ENCODE measurements around the gene LRP8. TPM values are rescaled to one million over a fixed set of nuclear protein-coding genes. Genes with fewer than 3 reads are reported as not detected.

LRP8 gene
- polyA plus RNA-seq, 1 donor (not counting 4 experiments of a cell fraction or from before 2014, with no cell fraction given) = 31.0 TPM

- H2AFZ ChIP-seq (ENCODE audit: control insufficient read depth, low read length) = no peak overlapping the region
- no peaks in the 10 kb centered on the region for H3K27me3 ChIP-seq (ENCODE audit: control insufficient read depth, extremely low read depth, insufficient read depth, low read length)
- no peak for DNase-seq (ENCODE audit: low read depth, low spot score)
- no peaks in the 10 kb centered on the region for H4K20me1 ChIP-seq (ENCODE audit: control insufficient read depth, extremely low read depth, insufficient read depth, low read length)
- peaks cover 29 to 56% of the 10 kb centered on the region in 2 experiments for H3K36me3 ChIP-seq (ENCODE audit: control insufficient read depth in 2 of 2, extremely low read depth in 1 of 2, insufficient read depth in 2 of 2, low read length in 2 of 2)
- H3K4me2 ChIP-seq (ENCODE audit: control insufficient read depth, extremely low read depth, insufficient read depth, low read depth, low read length) = no peak overlapping the region
- no peak overlapping the region for H3K27ac ChIP-seq (ENCODE audit: control insufficient read depth, insufficient read depth, low read length)
- FAIRE-seq = no peak
- no peaks in the 10 kb centered on the region for H3K4me1 ChIP-seq (ENCODE audit: control insufficient read depth, extremely low read depth, insufficient read depth, low read length)
- H3K4me3 ChIP-seq (ENCODE audit: control insufficient read depth in 2 of 3, extremely low read depth in 1 of 3, insufficient read depth in 2 of 3, low read depth in 1 of 3, low read length in 3 of 3) = no peak overlapping the region
- dilution Hi-C loops (cut with MboI; ENCODE audit: extremely low pct_ligation_motif_present, low sequenced_read_pairs) = no loop called here
- TF ChIP-seq CTCF (optimal IDR thresholded peaks at IDR 0.05 in 1 of 3, IDR thresholded peaks at IDR 0.05 in 1 of 3, conservative IDR thresholded peaks at IDR 0.05 in 1 of 3; ENCODE audit: extremely low read depth in 1 of 3, insufficient read depth in 2 of 3, low read length in 3 of 3) (no peak), EZH2 (IDR thresholded peaks at IDR 0.05; ENCODE audit: low read length) (no peak)
- no peaks in the 10 kb centered on the region for H3K9me3 ChIP-seq (ENCODE audit: control insufficient read depth, low read depth, low read length)
- H3K79me2 ChIP-seq (ENCODE audit: control insufficient read depth, insufficient read depth, low read length) = no peaks in the 10 kb centered on the region
- no peaks in the 10 kb centered on the region for H3K9me1 ChIP-seq (ENCODE audit: control insufficient read depth, extremely low read depth, insufficient read depth, low read length)
- no peak overlapping the region for H3K9ac ChIP-seq (ENCODE audit: control insufficient read depth, extremely low read depth, insufficient read depth, low read length)
These were observed 69.7 kb downstream of the LRP8 start for GRCh38 chr1:53258216-53258615.

DNA sequence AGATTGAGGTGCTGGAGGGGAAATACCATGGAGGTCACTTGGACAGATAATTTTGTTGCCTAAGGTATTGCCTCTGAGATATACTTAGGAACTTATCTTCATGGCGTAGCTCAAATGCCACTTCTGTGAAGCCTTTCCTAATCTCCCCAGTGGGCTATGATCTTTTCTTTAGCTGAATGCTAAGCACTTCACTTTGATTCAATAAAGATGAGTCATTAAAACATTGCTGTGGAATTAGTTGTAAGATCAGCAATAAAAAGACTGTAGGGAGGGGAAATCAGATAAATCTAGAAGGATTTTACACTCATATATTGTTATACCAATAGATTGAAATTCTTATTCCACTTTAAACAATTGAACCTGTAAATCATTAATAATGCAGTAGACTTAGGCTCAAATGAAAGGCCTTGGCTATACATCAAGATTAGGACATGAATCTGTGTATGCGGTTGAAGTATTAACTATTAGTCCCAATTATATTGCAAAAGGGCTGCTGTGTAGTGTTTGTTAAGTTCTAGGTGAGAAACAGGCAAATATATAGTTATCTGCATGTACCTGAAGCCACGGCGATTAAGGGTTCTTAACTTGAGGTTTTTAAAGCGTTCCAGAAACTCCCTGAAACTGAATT lies 70.3 kb downstream of the LRP8 start:
- H2AFZ ChIP-seq (ENCODE audit: control insufficient read depth, low read length) = no peak overlapping the region
- dilution Hi-C loops (cut with MboI; ENCODE audit: extremely low pct_ligation_motif_present, low sequenced_read_pairs) = no loop called here

More for the DNA sequence above, 70.3 kb downstream of the LRP8 start:
- Histone ChIP-seq H3K9ac (ENCODE audit: control insufficient read depth, extremely low read depth, insufficient read depth, low read length) (no peak overlapping the region), H3K4me3 (ENCODE audit: control insufficient read depth in 2 of 3, extremely low read depth in 1 of 3, insufficient read depth in 2 of 3, low read depth in 1 of 3, low read length in 3 of 3) (no peak overlapping the region), H3K9me3 (ENCODE audit: control insufficient read depth, low read depth, low read length) (no peaks in the 10 kb centered on the region), H4K20me1 (ENCODE audit: control insufficient read depth, extremely low read depth, insufficient read depth, low read length) (no peaks in the 10 kb centered on the region), H3K79me2 (ENCODE audit: control insufficient read depth, insufficient read depth, low read length) (no peaks in the 10 kb centered on the region), H3K4me2 (ENCODE audit: control insufficient read depth, extremely low read depth, insufficient read depth, low read depth, low read length) (no peak overlapping the region), H3K9me1 (ENCODE audit: control insufficient read depth, extremely low read depth, insufficient read depth, low read length) (no peaks in the 10 kb centered on the region), H3K27ac (ENCODE audit: control insufficient read depth, insufficient read depth, low read length) (no peak overlapping the region), H3K4me1 (ENCODE audit: control insufficient read depth, extremely low read depth, insufficient read depth, low read length) (no peaks in the 10 kb centered on the region), H3K36me3 (ENCODE audit: control insufficient read depth in 2 of 2, extremely low read depth in 1 of 2, insufficient read depth in 2 of 2, low read length in 2 of 2) (peaks cover 28 to 51% of the 10 kb centered on the region in 2 experiments), H3K27me3 (ENCODE audit: control insufficient read depth, extremely low read depth, insufficient read depth, low read length) (no peaks in the 10 kb centered on the region)
- TF ChIP-seq EZH2 (IDR thresholded peaks at IDR 0.05; ENCODE audit: low read length) = no peak
- TF ChIP-seq CTCF (optimal IDR thresholded peaks at IDR 0.05 in 1 of 3, IDR thresholded peaks at IDR 0.05 in 1 of 3, conservative IDR thresholded peaks at IDR 0.05 in 1 of 3; ENCODE audit: extremely low read depth in 1 of 3, insufficient read depth in 2 of 3, low read length in 3 of 3) = no peak
- FAIRE-seq = no peak
- DNase-seq (ENCODE audit: low read depth, low spot score) = no peak
